Measurements from ENCODE around the gene TRAPPC10. TPM values are rescaled to one million over a fixed set of nuclear protein-coding genes. Genes with fewer than 3 reads are reported as not detected.

The TRAPPC10 gene
- total and polyA plus RNA-seq, 2 donors (not counting 1 experiment from before 2014, with no cell fraction given), result 61.7 to 145 TPM

GRCh38 chr21:44002511-44002910 is 9.6 kb upstream of the TRAPPC10 start:
- no peaks in the 10 kb centered on the region for H3K4me1 Mint-ChIP-seq

GRCh38 chr21:44003307-44003966 is 8.7 kb upstream of the TRAPPC10 start:
- no peak overlapping the region for H3K9ac ChIP-seq (ENCODE audit: low read length)
- H3K4me1 ChIP-seq (ENCODE audit: control insufficient read depth in 2 of 2, insufficient read depth in 2 of 2, low read length in 2 of 2), result no peaks in the 10 kb centered on the region
- TF ChIP-seq, protein P1, sequence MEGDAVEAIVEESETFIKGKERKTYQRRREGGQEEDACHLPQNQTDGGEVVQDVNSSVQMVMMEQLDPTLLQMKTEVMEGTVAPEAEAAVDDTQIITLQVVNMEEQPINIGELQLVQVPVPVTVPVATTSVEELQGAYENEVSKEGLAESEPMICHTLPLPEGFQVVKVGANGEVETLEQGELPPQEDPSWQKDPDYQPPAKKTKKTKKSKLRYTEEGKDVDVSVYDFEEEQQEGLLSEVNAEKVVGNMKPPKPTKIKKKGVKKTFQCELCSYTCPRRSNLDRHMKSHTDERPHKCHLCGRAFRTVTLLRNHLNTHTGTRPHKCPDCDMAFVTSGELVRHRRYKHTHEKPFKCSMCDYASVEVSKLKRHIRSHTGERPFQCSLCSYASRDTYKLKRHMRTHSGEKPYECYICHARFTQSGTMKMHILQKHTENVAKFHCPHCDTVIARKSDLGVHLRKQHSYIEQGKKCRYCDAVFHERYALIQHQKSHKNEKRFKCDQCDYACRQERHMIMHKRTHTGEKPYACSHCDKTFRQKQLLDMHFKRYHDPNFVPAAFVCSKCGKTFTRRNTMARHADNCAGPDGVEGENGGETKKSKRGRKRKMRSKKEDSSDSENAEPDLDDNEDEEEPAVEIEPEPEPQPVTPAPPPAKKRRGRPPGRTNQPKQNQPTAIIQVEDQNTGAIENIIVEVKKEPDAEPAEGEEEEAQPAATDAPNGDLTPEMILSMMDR (IDR thresholded peaks at IDR 0.05), result no peak
- no peak for TF ChIP-seq EZH2 (IDR thresholded peaks at IDR 0.05; ENCODE audit: borderline replicate concordance, insufficient read depth, low read depth, low read length, poor library complexity, severe bottlenecking)
- H3K27me3 ChIP-seq (replicated peaks in 1 of 4; ENCODE audit: control extremely low read depth in 1 of 4, control insufficient read depth in 3 of 4, insufficient read depth in 4 of 4, low read length in 3 of 4), result peaks cover 0 to 4% (median 1%) of the 10 kb centered on the region in 4 experiments
- H3K27ac ChIP-seq (ENCODE audit: low read length in 2 of 2), result no peak overlapping the region
- H3K4me3 Mint-ChIP-seq, result no peak overlapping the region
- ChIA-PET CTCF (interaction anchor here (1.0 kb wide), 1 partner anchor 28 kb away, joined by 3 read pairs; no protein-coding TSS in a partner anchor), POLR2A (interaction anchor here (0.6 kb wide), 1 partner anchor 72 kb away, joined by 4 read pairs; no protein-coding TSS in a partner anchor)
- no peaks in the 10 kb centered on the region for H3K4me1 Mint-ChIP-seq
- no peaks in the 10 kb centered on the region for H3K36me3 ChIP-seq (replicated peaks in 1 of 2; ENCODE audit: control extremely low read depth in 1 of 2, control insufficient read depth in 1 of 2, extremely low read depth in 1 of 2, insufficient read depth in 2 of 2, low read length in 1 of 2)
- no peak overlapping the region for H3K4me2 ChIP-seq (replicated peaks; ENCODE audit: low read depth, low read length, poor library complexity, severe bottlenecking)
- intact Hi-C loops (cut with micrococcal nuclease), result no loop called here
- H3K27me3 Mint-ChIP-seq, result peaks cover 4% of the 10 kb centered on the region
- H3K4me3 ChIP-seq (ENCODE audit: control extremely low read depth in 1 of 5, extremely low read depth in 1 of 5, insufficient read depth in 1 of 5, low read depth in 2 of 5, low read length in 4 of 5), result no peak overlapping the region
- H4K20me1 ChIP-seq (ENCODE audit: control insufficient read depth, insufficient read depth, low read length, poor library complexity, severe bottlenecking), result no peaks in the 10 kb centered on the region
- H2AFZ ChIP-seq (ENCODE audit: insufficient read depth, low read depth, low read length, poor library complexity, severe bottlenecking), result no peak overlapping the region
- WGBS (ENCODE audit: insufficient coverage), result 95% methylated on average over 3 of the region's 5 CpGs
- ATAC-seq (ENCODE audit: low read depth), result no peak
- H3K9me3 Mint-ChIP-seq (ENCODE audit: insufficient read depth), result no peaks in the 10 kb centered on the region
- no peak for DNase-seq
- no peak overlapping the region for H3K27ac Mint-ChIP-seq
- H3K79me2 ChIP-seq (ENCODE audit: control insufficient read depth, insufficient read depth, low read length), result no peaks in the 10 kb centered on the region
- no peaks in the 10 kb centered on the region for H3K9me3 ChIP-seq (ENCODE audit: control extremely low read depth in 1 of 3, control insufficient read depth in 2 of 3, insufficient read depth in 1 of 3, low read length in 2 of 3)

More at GRCh38 chr21:44002511-44002910, 9.6 kb upstream of the TRAPPC10 start:
- peaks cover 4% of the 10 kb centered on the region for H3K27me3 Mint-ChIP-seq
- H3K9me3 Mint-ChIP-seq (ENCODE audit: insufficient read depth), result no peaks in the 10 kb centered on the region
- Histone ChIP-seq H3K4me2 (replicated peaks; ENCODE audit: low read depth, low read length, poor library complexity, severe bottlenecking) (no peak overlapping the region), H3K9me3 (ENCODE audit: control extremely low read depth in 1 of 3, control insufficient read depth in 2 of 3, insufficient read depth in 1 of 3, low read length in 2 of 3) (peaks cover 0 to 7% (median 0%) of the 10 kb centered on the region in 3 donors), H2AFZ (ENCODE audit: insufficient read depth, low read depth, low read length, poor library complexity, severe bottlenecking) (no peak overlapping the region), H3K79me2 (ENCODE audit: control insufficient read depth, insufficient read depth, low read length) (no peaks in the 10 kb centered on the region), H3K36me3 (replicated peaks in 1 of 2; ENCODE audit: control extremely low read depth in 1 of 2, control insufficient read depth in 1 of 2, extremely low read depth in 1 of 2, insufficient read depth in 2 of 2, low read length in 1 of 2) (no peaks in the 10 kb centered on the region), H3K9ac (ENCODE audit: low read length) (no peak overlapping the region), H4K20me1 (ENCODE audit: control insufficient read depth, insufficient read depth, low read length, poor library complexity, severe bottlenecking) (no peaks in the 10 kb centered on the region), H3K4me3 (ENCODE audit: control extremely low read depth in 1 of 5, extremely low read depth in 1 of 5, insufficient read depth in 1 of 5, low read depth in 2 of 5, low read length in 4 of 5) (no peak overlapping the region), H3K27me3 (replicated peaks in 1 of 4; ENCODE audit: control extremely low read depth in 1 of 4, control insufficient read depth in 3 of 4, insufficient read depth in 4 of 4, low read length in 3 of 4) (peaks cover 0 to 4% (median 1%) of the 10 kb centered on the region in 4 experiments), H3K4me1 (ENCODE audit: control insufficient read depth in 2 of 2, insufficient read depth in 2 of 2, low read length in 2 of 2) (no peaks in the 10 kb centered on the region), H3K27ac (ENCODE audit: low read length in 2 of 2) (no peak overlapping the region)
- TF ChIP-seq, protein P1 (IDR thresholded peaks at IDR 0.05), result no peak
- TF ChIP-seq EZH2 (IDR thresholded peaks at IDR 0.05; ENCODE audit: borderline replicate concordance, insufficient read depth, low read depth, low read length, poor library complexity, severe bottlenecking), result no peak
- no peak for ATAC-seq (ENCODE audit: low read depth)
- WGBS (ENCODE audit: insufficient coverage), result 96% methylated on average over 10 of the region's 10 CpGs
- no peak overlapping the region for H3K27ac Mint-ChIP-seq
- CTCF ChIA-PET, result no interaction called here
- no peak for DNase-seq
- POLR2A ChIA-PET, result no interaction called here
- H3K4me3 Mint-ChIP-seq, result no peak overlapping the region
- intact Hi-C loops (cut with micrococcal nuclease), result no loop called here
